GM12864 (cell line): ENCODE measurements around the gene PNPLA2.

Experiments used
- DNase-seq: peaks from one replicate; pipeline ENCODE4 v3.0.0-alpha.2; 2011; ENCODE audit warnings: low read depth
- H3K4me3 ChIP-seq: 2 replicates; pipeline ENCODE4 v1.5.1; 2011; ENCODE audit warnings: mild to moderate bottlenecking, low read depth, low read length, control low read depth
- TF ChIP-seq, protein P1 (sequence below): IDR thresholded peaks from 2 replicates; pipeline ENCODE4 v1.5.1; 2011; ENCODE audit warnings: low read depth, mild to moderate bottlenecking, moderate library complexity, low read length, control low read depth, inconsistent platforms; ENCODE audit errors: missing control alignments

Gene PNPLA2

DNA sequence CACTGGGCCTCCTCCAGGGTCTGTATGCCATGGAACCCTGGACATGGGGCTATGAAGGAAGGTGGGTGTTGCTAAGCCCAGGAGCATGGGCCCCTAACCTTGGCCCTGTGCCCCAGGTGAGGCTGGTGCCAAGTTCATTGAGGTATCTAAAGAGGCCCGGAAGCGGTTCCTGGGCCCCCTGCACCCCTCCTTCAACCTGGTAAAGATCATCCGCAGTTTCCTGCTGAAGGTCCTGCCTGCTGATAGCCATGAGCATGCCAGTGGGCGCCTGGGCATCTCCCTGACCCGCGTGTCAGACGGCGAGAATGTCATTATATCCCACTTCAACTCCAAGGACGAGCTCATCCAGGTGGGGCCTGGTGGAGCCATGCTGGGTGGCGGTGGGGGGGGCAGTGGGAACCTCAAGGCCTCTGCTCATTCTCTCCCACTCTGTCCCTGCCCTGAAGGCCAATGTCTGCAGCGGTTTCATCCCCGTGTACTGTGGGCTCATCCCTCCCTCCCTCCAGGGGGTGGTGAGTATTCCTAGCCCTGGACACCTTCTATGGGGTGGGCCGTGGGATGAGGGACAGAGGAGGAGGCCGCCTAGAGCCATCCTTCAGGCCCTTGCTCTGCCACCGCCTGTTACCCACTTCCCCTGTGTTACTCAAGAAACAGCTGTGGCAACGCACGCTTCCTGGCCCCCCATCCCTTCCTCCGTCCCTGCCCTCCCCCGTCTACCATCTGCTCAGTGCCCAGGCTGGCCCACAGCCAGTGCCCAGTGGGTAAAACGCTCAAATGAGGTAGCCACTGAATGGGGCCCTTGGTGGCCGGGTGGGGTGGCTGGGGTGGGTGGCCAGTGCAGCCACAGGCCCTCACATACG lies 3.0 kb downstream of the PNPLA2 start:
- H3K4me3 ChIP-seq: no peak overlapping the region
- DNase-seq: no peak
- TF ChIP-seq, protein P1, sequence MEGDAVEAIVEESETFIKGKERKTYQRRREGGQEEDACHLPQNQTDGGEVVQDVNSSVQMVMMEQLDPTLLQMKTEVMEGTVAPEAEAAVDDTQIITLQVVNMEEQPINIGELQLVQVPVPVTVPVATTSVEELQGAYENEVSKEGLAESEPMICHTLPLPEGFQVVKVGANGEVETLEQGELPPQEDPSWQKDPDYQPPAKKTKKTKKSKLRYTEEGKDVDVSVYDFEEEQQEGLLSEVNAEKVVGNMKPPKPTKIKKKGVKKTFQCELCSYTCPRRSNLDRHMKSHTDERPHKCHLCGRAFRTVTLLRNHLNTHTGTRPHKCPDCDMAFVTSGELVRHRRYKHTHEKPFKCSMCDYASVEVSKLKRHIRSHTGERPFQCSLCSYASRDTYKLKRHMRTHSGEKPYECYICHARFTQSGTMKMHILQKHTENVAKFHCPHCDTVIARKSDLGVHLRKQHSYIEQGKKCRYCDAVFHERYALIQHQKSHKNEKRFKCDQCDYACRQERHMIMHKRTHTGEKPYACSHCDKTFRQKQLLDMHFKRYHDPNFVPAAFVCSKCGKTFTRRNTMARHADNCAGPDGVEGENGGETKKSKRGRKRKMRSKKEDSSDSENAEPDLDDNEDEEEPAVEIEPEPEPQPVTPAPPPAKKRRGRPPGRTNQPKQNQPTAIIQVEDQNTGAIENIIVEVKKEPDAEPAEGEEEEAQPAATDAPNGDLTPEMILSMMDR: no peak

DNA sequence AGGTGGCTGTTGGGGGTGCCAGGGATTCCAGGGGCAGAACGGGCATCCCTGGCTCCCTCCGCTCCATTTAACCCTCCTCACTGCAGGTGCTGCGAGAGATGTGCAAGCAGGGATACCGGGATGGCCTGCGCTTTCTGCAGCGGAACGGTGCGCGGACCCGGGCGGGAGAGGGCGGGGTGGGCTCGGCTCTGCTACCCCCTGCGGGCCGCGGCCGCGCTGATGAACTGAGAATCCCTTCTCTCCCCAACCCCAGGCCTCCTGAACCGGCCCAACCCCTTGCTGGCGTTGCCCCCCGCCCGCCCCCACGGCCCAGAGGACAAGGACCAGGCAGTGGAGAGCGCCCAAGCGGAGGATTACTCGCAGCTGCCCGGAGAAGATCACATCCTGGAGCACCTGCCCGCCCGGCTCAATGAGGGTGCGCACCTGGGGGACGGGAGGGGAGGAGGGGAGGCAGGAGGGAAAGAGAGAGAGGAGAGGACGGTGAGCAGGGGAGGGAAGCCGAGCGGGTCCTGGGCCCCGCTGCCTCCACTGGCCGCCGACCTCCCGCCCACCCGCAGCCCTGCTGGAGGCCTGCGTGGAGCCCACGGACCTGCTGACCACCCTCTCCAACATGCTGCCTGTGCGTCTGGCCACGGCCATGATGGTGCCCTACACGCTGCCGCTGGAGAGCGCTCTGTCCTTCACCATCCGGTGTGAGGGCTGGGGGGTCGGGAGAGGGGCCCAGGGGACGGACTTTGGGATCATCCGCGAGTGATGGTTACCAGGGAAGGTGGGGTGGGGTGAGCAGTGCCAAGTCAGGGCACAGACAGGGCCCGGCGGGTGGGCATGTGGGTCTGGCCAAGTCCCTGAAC lies 5.0 kb downstream of the PNPLA2 start:
- no peak for DNase-seq
- TF ChIP-seq, protein P1: no peak
- no peak overlapping the region for H3K4me3 ChIP-seq

DNA sequence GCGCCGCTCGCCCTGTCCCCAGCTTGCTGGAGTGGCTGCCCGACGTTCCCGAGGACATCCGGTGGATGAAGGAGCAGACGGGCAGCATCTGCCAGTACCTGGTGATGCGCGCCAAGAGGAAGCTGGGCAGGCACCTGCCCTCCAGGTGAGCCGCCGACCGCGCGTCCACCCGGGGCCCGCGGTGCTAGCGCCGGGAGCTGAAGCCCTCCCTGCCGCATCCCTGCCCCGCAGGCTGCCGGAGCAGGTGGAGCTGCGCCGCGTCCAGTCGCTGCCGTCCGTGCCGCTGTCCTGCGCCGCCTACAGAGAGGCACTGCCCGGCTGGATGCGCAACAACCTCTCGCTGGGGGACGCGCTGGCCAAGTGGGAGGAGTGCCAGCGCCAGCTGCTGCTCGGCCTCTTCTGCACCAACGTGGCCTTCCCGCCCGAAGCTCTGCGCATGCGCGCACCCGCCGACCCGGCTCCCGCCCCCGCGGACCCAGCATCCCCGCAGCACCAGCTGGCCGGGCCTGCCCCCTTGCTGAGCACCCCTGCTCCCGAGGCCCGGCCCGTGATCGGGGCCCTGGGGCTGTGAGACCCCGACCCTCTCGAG lies 5.7 kb downstream of the PNPLA2 start:
- no peak overlapping the region for H3K4me3 ChIP-seq
- no peak for DNase-seq
- TF ChIP-seq, protein P1: no peak

DNA sequence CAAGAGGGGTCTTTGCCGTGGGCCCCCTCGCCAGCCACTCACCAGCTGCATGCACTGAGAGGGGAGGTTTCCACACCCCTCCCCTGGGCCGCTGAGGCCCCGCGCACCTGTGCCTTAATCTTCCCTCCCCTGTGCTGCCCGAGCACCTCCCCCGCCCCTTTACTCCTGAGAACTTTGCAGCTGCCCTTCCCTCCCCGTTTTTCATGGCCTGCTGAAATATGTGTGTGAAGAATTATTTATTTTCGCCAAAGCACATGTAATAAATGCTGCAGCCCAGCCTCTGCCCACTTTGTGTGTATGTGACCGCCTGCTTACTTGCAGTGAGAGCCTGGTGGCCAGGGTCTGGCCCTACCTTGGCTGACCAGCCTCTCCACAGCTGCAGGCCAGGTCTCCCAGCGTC lies 6.2 kb downstream of the PNPLA2 start:
- TF ChIP-seq, protein P1: no peak
- no peak for DNase-seq
- H3K4me3 ChIP-seq: no peak overlapping the region

DNA sequence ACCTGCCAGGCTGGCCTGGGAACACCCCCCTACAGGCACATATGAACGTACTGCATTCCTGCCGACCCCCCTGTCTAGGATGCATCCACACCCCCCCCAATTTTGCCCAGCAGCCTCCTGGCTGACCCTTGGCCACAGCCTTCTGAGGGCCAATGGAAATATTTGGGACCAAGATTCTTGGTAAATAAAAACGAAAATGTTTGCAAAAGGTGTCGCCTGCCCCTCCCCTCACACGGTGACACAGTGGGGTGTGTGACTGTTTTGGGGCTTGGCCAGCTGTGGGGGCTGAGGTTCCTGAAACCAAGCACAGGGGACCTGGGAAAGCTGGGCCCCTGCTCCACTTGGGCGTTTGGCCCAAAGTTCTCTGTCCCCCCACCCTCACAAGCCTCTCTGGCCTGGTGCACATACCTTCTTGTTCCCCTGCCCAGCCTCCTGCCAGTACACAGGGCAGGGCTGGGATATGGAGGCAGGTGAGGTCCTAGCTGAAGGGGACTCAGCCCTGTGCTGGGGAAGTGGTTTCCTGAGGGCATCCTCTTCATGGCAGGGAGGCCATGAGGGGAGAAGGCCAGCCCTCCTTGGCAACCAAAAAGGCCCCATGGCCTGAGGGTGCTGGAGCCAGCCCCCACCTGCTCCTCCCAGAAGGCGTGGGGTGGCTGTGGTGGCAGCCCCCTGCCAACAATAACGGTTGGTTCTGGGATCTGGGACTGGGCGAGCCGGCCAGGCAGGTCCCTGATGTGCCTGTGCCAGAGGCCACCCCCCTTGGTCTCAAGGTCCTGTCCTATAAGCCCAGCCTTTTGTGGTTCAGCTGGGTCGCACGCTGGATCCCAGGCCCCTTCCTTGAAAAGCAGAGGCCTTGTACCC lies 6.9 kb downstream of the PNPLA2 start:
- no peak overlapping the region for H3K4me3 ChIP-seq
- TF ChIP-seq, protein P1: no peak
- no peak for DNase-seq

DNA sequence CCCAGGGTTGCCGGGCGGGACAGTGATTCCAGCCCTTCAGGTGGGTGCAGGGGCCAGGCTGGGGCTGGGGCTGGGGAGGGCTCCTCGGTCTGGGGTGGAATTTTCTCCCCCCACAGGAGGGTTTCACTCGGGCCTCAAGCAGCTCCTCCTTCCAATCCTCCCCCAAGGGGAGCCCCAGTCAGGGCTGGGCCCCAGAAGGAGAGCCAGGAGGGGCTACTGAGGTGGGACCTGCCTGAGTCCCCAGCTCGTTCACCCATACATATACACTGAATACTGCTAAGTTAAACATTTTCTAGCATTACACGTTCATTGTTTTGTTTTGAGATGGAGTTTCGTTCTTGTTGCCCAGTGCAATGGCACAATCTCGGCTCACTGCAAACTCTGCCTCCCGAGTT lies 7.5 kb downstream of the PNPLA2 start:
- no peak for DNase-seq
- TF ChIP-seq, protein P1: no peak
- H3K4me3 ChIP-seq: no peak overlapping the region
